GM18861 (cell line): Measurements from ENCODE around the gene TMEM240.
"Not testable (repeated sequence)": the region's sequence is repeated elsewhere in the genome, so short reads cannot be mapped to it uniquely, and the experiment has no call there.

ENCODE experiments used
- ATAC-seq: cut with Tn5 transposase; IDR thresholded peaks from one replicate; pipeline ENCODE4 v1.9.1; 2021; ENCODE audit not compliant: unreplicated experiment

Gene TMEM240

GRCh38 chr1:1557688-1558087 lies 17.3 kb upstream of the TMEM240 start:
- not testable (repeated sequence) for ATAC-seq

- ATAC-seq: not testable (repeated sequence)
Measured at GRCh38 chr1:1556961-1557360, 16.5 kb upstream of the TMEM240 start.

- no peak for ATAC-seq
Measured at GRCh38 chr1:1556505-1556904, 16.1 kb upstream of the TMEM240 start.

GRCh38 chr1:1554926-1555915 lies 14.8 kb upstream of the TMEM240 start:
- no peak for ATAC-seq

- no peak for ATAC-seq
Measured at GRCh38 chr1:1554550-1554925, 14.1 kb upstream of the TMEM240 start.

- no peak for ATAC-seq
Measured at GRCh38 chr1:1553821-1554494, 13.5 kb upstream of the TMEM240 start.

GRCh38 chr1:1552263-1552639 lies 11.8 kb upstream of the TMEM240 start:
- ATAC-seq: no peak

- ATAC-seq: no peak
Measured at GRCh38 chr1:1551524-1552262, 11.3 kb upstream of the TMEM240 start.

GRCh38 chr1:1550591-1551432 lies 10.4 kb upstream of the TMEM240 start:
- ATAC-seq: no peak

GRCh38 chr1:1550087-1550486 lies 9.7 kb upstream of the TMEM240 start:
- ATAC-seq: no peak

- ATAC-seq: no peak
Measured at GRCh38 chr1:1548591-1548990, 8.2 kb upstream of the TMEM240 start.

GRCh38 chr1:1547476-1547875 lies 7.1 kb upstream of the TMEM240 start:
- ATAC-seq: no peak

GRCh38 chr1:1547011-1547410 lies 6.6 kb upstream of the TMEM240 start:
- no peak for ATAC-seq

- no peak for ATAC-seq
Measured at GRCh38 chr1:1545946-1546737, 5.7 kb upstream of the TMEM240 start.

- no peak for ATAC-seq
Measured at GRCh38 chr1:1544544-1544943, 4.1 kb upstream of the TMEM240 start.

- no peak for ATAC-seq
Measured at GRCh38 chr1:1543706-1544099, 3.3 kb upstream of the TMEM240 start.

GRCh38 chr1:1542766-1543705 lies 2.6 kb upstream of the TMEM240 start:
- ATAC-seq: no peak

- ATAC-seq: no peak
Measured at GRCh38 chr1:1541956-1542765, 1.7 kb upstream of the TMEM240 start.
